Breast epithelium (tissue), 4 donors: ENCODE results near the gene STMND1. TPM values are rescaled to one million over a fixed set of nuclear protein-coding genes. Genes with fewer than 3 reads are reported as not detected.
"Not testable (repeated sequence)": the region's sequence is repeated elsewhere in the genome, so short reads cannot be mapped to it uniquely, and the experiment has no call there.

Experiments
- DNase-seq, 2 donors: peaks; one replicate each; pipeline ENCODE4 v3.0.0-alpha.2; 2019; ENCODE audit warnings: low spot score in 2 of 2
- H3K27ac ChIP-seq, 2 donors: fragments of 200-600 bp; sonication (generic) in 1 of 2; one replicate each; pipeline ENCODE4 v1.5.1; 2016 to 2019; ENCODE audit warnings: mild to moderate bottlenecking in 1 of 2
- H3K27me3 ChIP-seq, 2 donors: fragments of 200-600 bp; sonication (generic) in 1 of 2; one replicate each; pipeline versions ENCODE4 v1.5.1 to v1.6.0; 2017 to 2019; ENCODE audit warnings: control low read depth in 1 of 2, mild to moderate bottlenecking in 1 of 2
- H3K36me3 ChIP-seq: fragments of 200-600 bp; one replicate; pipeline ENCODE4 v1.5.1; 2019
- H3K4me1 ChIP-seq, 2 donors: fragments of 200-600 bp; sonication (generic); one replicate each; pipeline ENCODE4 v1.5.1; 2016 to 2019; ENCODE audit warnings: control low read depth in 1 of 2
- H3K4me3 ChIP-seq, 3 donors: fragments of 200-600 bp; sonication (generic); 1 replicate in 2 of 3; 2 replicates in 1 of 3; pipeline ENCODE4 v1.5.1; 2016 to 2019; ENCODE audit warnings: mild to moderate bottlenecking in 3 of 3, moderate library complexity in 2 of 3
- H3K9me3 ChIP-seq, 2 donors: fragments of 200-600 bp; sonication (generic) in 1 of 2; one replicate each; pipeline ENCODE4 v1.5.1; 2016 to 2019; ENCODE audit warnings: control low read depth in 1 of 2
- POLR2A ChIP-seq: fragments of 450-650 bp; IDR thresholded peaks from one replicate; pipeline ENCODE4 v1.6.1; 2016; ENCODE audit warnings: antibody characterized with exemption, mild to moderate bottlenecking, moderate library complexity
- POLR2AphosphoS5 ChIP-seq, 3 donors: sonication (generic); formaldehyde crosslinking; IDR thresholded peaks; one replicate each; pipeline ENCODE4 v1.6.1; 2017; ENCODE audit warnings: antibody characterized with exemption in 3 of 3
- intact Hi-C: fragments of 100-400 bp; cut with DNase I; formaldehyde crosslinking; loops from one replicate; pipeline ENCODE4 v1.15.1; 2023; ENCODE audit warnings: low total_unique reads
- total RNA-seq, 3 donors: library from RNA; depleted of rRNA; stranded (reverse); fragments of >200 nt; gene quantifications; one replicate each; pipeline ENCODE4 v1.1.0, GENCODE V29; 2016
- TF ChIP-seq, protein P1 (sequence below), 3 donors: fragments of 450-650 bp; IDR thresholded peaks; one replicate each; pipeline ENCODE4 v1.5.1; 2016 to 2017; ENCODE audit warnings: antibody characterized with exemption in 3 of 3, mild to moderate bottlenecking in 3 of 3, moderate library complexity in 3 of 3

STMND1 gene
- total RNA-seq, 3 donors from 2014 or later, result 0.98 to 2.5 TPM; not detected in 1

- H3K27ac ChIP-seq, result no peak overlapping the region
- no peaks in the 10 kb centered on the region for H3K9me3 ChIP-seq
- no peaks in the 10 kb centered on the region for H3K4me1 ChIP-seq
- no peak overlapping the region for H3K4me3 ChIP-seq
- no peaks in the 10 kb centered on the region for H3K27me3 ChIP-seq
- H3K36me3 ChIP-seq, result no peaks in the 10 kb centered on the region
- TF ChIP-seq POLR2AphosphoS5 (IDR thresholded peaks at IDR 0.05), result no peak
- no peak for TF ChIP-seq POLR2A
- TF ChIP-seq, protein P1, sequence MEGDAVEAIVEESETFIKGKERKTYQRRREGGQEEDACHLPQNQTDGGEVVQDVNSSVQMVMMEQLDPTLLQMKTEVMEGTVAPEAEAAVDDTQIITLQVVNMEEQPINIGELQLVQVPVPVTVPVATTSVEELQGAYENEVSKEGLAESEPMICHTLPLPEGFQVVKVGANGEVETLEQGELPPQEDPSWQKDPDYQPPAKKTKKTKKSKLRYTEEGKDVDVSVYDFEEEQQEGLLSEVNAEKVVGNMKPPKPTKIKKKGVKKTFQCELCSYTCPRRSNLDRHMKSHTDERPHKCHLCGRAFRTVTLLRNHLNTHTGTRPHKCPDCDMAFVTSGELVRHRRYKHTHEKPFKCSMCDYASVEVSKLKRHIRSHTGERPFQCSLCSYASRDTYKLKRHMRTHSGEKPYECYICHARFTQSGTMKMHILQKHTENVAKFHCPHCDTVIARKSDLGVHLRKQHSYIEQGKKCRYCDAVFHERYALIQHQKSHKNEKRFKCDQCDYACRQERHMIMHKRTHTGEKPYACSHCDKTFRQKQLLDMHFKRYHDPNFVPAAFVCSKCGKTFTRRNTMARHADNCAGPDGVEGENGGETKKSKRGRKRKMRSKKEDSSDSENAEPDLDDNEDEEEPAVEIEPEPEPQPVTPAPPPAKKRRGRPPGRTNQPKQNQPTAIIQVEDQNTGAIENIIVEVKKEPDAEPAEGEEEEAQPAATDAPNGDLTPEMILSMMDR (IDR thresholded peaks at IDR 0.05), result no peak
- intact Hi-C loops, result no loop called here
- DNase-seq, result no peak
Measured at GRCh38 chr6:17059850-17060249, 42.0 kb upstream of the STMND1 start.

- no peaks in the 10 kb centered on the region for H3K27me3 ChIP-seq
- H3K36me3 ChIP-seq, result no peaks in the 10 kb centered on the region
- H3K4me3 ChIP-seq, result no peak overlapping the region
- no peaks in the 10 kb centered on the region for H3K9me3 ChIP-seq
- intact Hi-C loops, result no loop called here
- DNase-seq, result no peak
- no peak overlapping the region for H3K27ac ChIP-seq
- TF ChIP-seq, protein P1 (IDR thresholded peaks at IDR 0.05), result no peak
- TF ChIP-seq POLR2AphosphoS5 (IDR thresholded peaks at IDR 0.05) (no peak), POLR2A (no peak)
- no peaks in the 10 kb centered on the region for H3K4me1 ChIP-seq
Measured at GRCh38 chr6:17061097-17061496, 40.8 kb upstream of the STMND1 start.

GRCh38 chr6:17062871-17063440 lies 38.9 kb upstream of the STMND1 start:
- TF ChIP-seq POLR2AphosphoS5 (IDR thresholded peaks at IDR 0.05) (no peak), POLR2A (no peak)
- TF ChIP-seq, protein P1 (IDR thresholded peaks at IDR 0.05), result no peak
- H3K4me1 ChIP-seq, result no peaks in the 10 kb centered on the region
- H3K9me3 ChIP-seq, result no peaks in the 10 kb centered on the region
- no peak for DNase-seq
- no peaks in the 10 kb centered on the region for H3K36me3 ChIP-seq
- no peak overlapping the region for H3K27ac ChIP-seq
- H3K4me3 ChIP-seq, result no peak overlapping the region
- H3K27me3 ChIP-seq, result no peaks in the 10 kb centered on the region
- intact Hi-C loops, result no loop called here

DNA sequence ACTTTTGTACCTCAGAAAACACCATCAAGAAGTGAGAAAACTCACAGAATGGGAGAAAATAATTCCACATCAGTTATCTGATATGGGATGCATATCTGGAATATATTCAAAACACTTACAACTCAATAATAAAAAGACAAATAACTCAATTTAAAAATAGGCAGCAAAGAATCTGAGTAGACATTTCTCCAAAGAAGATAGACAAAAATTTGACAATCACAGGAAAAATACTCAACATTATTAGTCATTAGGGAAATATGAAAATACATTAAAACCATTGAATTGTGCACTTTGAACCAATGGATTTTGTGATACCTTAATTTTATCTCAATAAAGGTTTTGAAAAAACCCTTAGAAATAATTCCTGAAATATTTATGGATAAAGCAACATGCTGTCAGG lies 36.9 kb upstream of the STMND1 start:
- intact Hi-C loops, result no loop called here
- Histone ChIP-seq H3K4me3 (no peak overlapping the region), H3K27ac (no peak overlapping the region)

DNA sequence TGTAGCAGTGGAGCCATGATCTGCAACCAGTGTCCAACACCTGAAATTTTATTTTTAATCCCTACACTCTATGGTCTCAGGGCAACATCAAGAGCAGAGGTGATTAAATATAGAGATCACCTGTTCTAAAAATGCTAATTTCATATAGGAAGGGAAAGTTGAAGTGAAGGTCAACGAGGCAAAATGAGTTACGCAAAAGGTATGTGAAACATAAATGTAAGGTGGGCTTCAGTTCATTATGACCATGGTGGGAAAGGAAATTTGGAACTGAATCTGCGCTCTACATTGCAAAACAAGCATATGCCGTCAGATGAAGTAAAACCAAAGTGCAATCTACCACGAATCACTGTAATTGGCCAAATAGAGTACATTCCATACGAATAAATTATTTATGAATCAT lies 35.2 kb upstream of the STMND1 start:
- intact Hi-C loops, result no loop called here
- H3K27me3 ChIP-seq, result no peaks in the 10 kb centered on the region
- H3K9me3 ChIP-seq, result peaks cover 9 to 11% of the 10 kb centered on the region in 2 donors
- TF ChIP-seq POLR2A (no peak), POLR2AphosphoS5 (IDR thresholded peaks at IDR 0.05) (no peak)
- TF ChIP-seq, protein P1 (IDR thresholded peaks at IDR 0.05), result no peak
- no peak overlapping the region for H3K4me3 ChIP-seq
- no peaks in the 10 kb centered on the region for H3K36me3 ChIP-seq
- H3K4me1 ChIP-seq, result no peaks in the 10 kb centered on the region
- no peak overlapping the region for H3K27ac ChIP-seq
- no peak for DNase-seq

More for the DNA sequence above, 36.9 kb upstream of the STMND1 start:
- Histone ChIP-seq H3K9me3 (peaks cover 7 to 8% of the 10 kb centered on the region in 2 donors), H3K27me3 (no peaks in the 10 kb centered on the region), H3K4me1 (no peaks in the 10 kb centered on the region), H3K36me3 (no peaks in the 10 kb centered on the region)
- TF ChIP-seq, protein P1 (IDR thresholded peaks at IDR 0.05), result no peak
- no peak for TF ChIP-seq POLR2AphosphoS5 (IDR thresholded peaks at IDR 0.05)
- TF ChIP-seq POLR2A, result no peak
- DNase-seq, result no peak

GRCh38 chr6:17068972-17069371 lies 32.9 kb upstream of the STMND1 start:
- H3K27ac ChIP-seq, H3K4me3 ChIP-seq, intact Hi-C loops, DNase-seq, H3K27me3 ChIP-seq, H3K36me3 ChIP-seq, H3K4me1 ChIP-seq: not testable (repeated sequence)
- peaks cover 9 to 11% of the 10 kb centered on the region in 2 donors for H3K9me3 ChIP-seq

DNA sequence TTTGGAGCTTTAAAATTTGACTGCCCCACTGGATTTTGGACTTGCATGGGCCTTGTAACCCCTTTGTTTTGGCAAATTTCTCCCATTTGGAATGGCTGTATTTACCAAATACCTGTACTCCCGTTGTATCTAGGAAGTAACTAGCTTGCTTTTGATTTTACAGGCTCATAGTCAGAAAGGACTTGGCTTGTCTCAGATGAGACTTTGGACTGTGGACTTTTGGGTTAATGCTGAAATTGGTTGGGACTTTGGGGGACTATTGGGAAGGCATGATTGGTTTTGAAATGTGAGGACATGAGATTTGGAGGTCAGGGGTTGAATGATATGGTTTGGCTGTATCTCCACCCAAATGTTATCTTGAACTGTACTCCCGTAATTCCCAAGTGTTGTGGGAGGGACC lies 31.4 kb upstream of the STMND1 start:
- H3K4me3 ChIP-seq, H3K4me1 ChIP-seq, intact Hi-C loops, H3K27me3 ChIP-seq, DNase-seq, H3K36me3 ChIP-seq, H3K27ac ChIP-seq: not testable (repeated sequence)
- H3K9me3 ChIP-seq, result peaks cover 9 to 11% of the 10 kb centered on the region in 2 donors

GRCh38 chr6:17073596-17073995 lies 28.3 kb upstream of the STMND1 start:
- DNase-seq, intact Hi-C loops: not testable (repeated sequence)

More at GRCh38 chr6:17073596-17073995, 28.3 kb upstream of the STMND1 start:
- not testable (repeated sequence) for H3K4me3 ChIP-seq, H3K27ac ChIP-seq, H3K4me1 ChIP-seq, H3K27me3 ChIP-seq, H3K36me3 ChIP-seq
- peaks cover 8 to 11% of the 10 kb centered on the region in 2 donors for H3K9me3 ChIP-seq
